ENCODE results near the gene MTURN. TPM values are rescaled to one million over a fixed set of nuclear protein-coding genes. Genes with fewer than 3 reads are reported as not detected.
"Not testable (repeated sequence)": the region's sequence is repeated elsewhere in the genome, so short reads cannot be mapped to it uniquely, and the experiment has no call there.

MTURN gene
- 10 to 100 TPM; 79.0 to 91.2 (median 85.5) TPM for polyA plus RNA-seq (ENCODE audit: insufficient read length in 4 of 4)

- peak in 2 of 4 donors; percentile 67 to 75 for DNase-seq (ENCODE audit: low read depth in 4 of 4, low spot score in 2 of 4)
Observed at GRCh38 chr7:30134611-30135300, at the start of gene MTURN. TSS of gene MTURN (plus strand) at chr7:30134986. CDS start at chr7:30135137, 151 bp downstream.

GRCh38 chr7:30086529-30086928, 48.3 kb upstream of the MTURN start:
- DNase-seq (ENCODE audit: low read depth in 4 of 4, low spot score in 2 of 4) = no peak

- no peak for DNase-seq (ENCODE audit: low read depth in 4 of 4, low spot score in 2 of 4)
Observed at GRCh38 chr7:30087371-30087770, 47.4 kb upstream of the MTURN start.

- no peak for DNase-seq (ENCODE audit: low read depth in 4 of 4, low spot score in 2 of 4)
Observed at GRCh38 chr7:30088362-30088761, 46.4 kb upstream of the MTURN start.

- DNase-seq (ENCODE audit: low read depth in 4 of 4, low spot score in 2 of 4) = no peak
Observed at GRCh38 chr7:30090111-30090510, 44.7 kb upstream of the MTURN start.

- no peak for DNase-seq (ENCODE audit: low read depth in 4 of 4, low spot score in 2 of 4)
Observed at GRCh38 chr7:30091491-30091912, 43.3 kb upstream of the MTURN start.

GRCh38 chr7:30091987-30092386, 42.8 kb upstream of the MTURN start:
- DNase-seq (ENCODE audit: low read depth in 4 of 4, low spot score in 2 of 4) = no peak

GRCh38 chr7:30093420-30093952, 41.3 kb upstream of the MTURN start:
- no peak for DNase-seq (ENCODE audit: low read depth in 4 of 4, low spot score in 2 of 4)

- DNase-seq (ENCODE audit: low read depth in 4 of 4, low spot score in 2 of 4) = not testable (repeated sequence)
Observed at GRCh38 chr7:30098599-30098998, 36.2 kb upstream of the MTURN start.

- DNase-seq (ENCODE audit: low read depth in 4 of 4, low spot score in 2 of 4) = no peak
Observed at GRCh38 chr7:30102281-30102680, 32.5 kb upstream of the MTURN start.

- no peak for DNase-seq (ENCODE audit: low read depth in 4 of 4, low spot score in 2 of 4)
Observed at GRCh38 chr7:30104157-30104556, 30.6 kb upstream of the MTURN start.

GRCh38 chr7:30112103-30112713, 22.6 kb upstream of the MTURN start:
- DNase-seq (ENCODE audit: low read depth in 4 of 4, low spot score in 2 of 4) = no peak

- no peak for DNase-seq (ENCODE audit: low read depth in 4 of 4, low spot score in 2 of 4)
Observed at GRCh38 chr7:30113144-30113543, 21.6 kb upstream of the MTURN start.

GRCh38 chr7:30114536-30115238, 20.1 kb upstream of the MTURN start:
- no peak for DNase-seq (ENCODE audit: low read depth in 4 of 4, low spot score in 2 of 4)

- DNase-seq (ENCODE audit: low read depth in 4 of 4, low spot score in 2 of 4) = no peak
Observed at GRCh38 chr7:30115709-30116297, 19.0 kb upstream of the MTURN start.

- DNase-seq (ENCODE audit: low read depth in 4 of 4, low spot score in 2 of 4) = no peak
Observed at GRCh38 chr7:30116771-30117170, 18.0 kb upstream of the MTURN start.

GRCh38 chr7:30117896-30118295, 16.9 kb upstream of the MTURN start:
- DNase-seq (ENCODE audit: low read depth in 4 of 4, low spot score in 2 of 4) = no peak

GRCh38 chr7:30119890-30120577, 14.8 kb upstream of the MTURN start:
- no peak for DNase-seq (ENCODE audit: low read depth in 4 of 4, low spot score in 2 of 4)

- peak in 1 of 4 donors; percentile 59 for DNase-seq (ENCODE audit: low read depth in 4 of 4, low spot score in 2 of 4)
Observed at GRCh38 chr7:30133736-30134610, 813 bp upstream of the MTURN start.
